Right atrium auricular region (tissue), 2 donors: ENCODE measurements around the gene ARSD. TPM values are rescaled to one million over a fixed set of nuclear protein-coding genes. Genes with fewer than 3 reads are reported as not detected.
"Not testable (repeated sequence)": the region's sequence is repeated elsewhere in the genome, so short reads cannot be mapped to it uniquely, and the experiment has no call there.

Experiments
- DNase-seq: peaks from one replicate; pipeline ENCODE4 v3.0.0-alpha.2; 2019; ENCODE audit warnings: low spot score
- H3K27ac ChIP-seq, 2 donors: fragments of 200-600 bp; sonication (generic); 1 replicate in 1 of 2; 2 replicates in 1 of 2; pipeline ENCODE4 v1.5.1; 2016 to 2019
- H3K27me3 ChIP-seq, 2 donors: fragments of 200-600 bp; sonication (generic); one replicate each; pipeline versions ENCODE4 v1.5.1 to v1.6.0; 2017 to 2019
- H3K36me3 ChIP-seq: fragments of 200-600 bp; sonication (generic); one replicate; pipeline ENCODE4 v1.5.1; 2016
- H3K4me1 ChIP-seq, 2 donors: fragments of 200-600 bp; sonication (generic); one replicate each; pipeline versions ENCODE4 v1.5.1 to v1.6.0; 2017 to 2019
- H3K4me3 ChIP-seq, 2 donors: fragments of 200-600 bp; sonication (generic); 1 replicate in 1 of 2; 2 replicates in 1 of 2; pipeline ENCODE4 v1.5.1; 2017 to 2019; ENCODE audit warnings: mild to moderate bottlenecking in 1 of 2, moderate library complexity in 1 of 2
- H3K9me3 ChIP-seq, 2 donors: fragments of 200-600 bp; sonication (generic); one replicate each; pipeline ENCODE4 v1.5.1; 2019
- CTCF ChIP-seq, 2 donors: fragments of 200-600 bp; sonication (generic); IDR thresholded peaks; one replicate each; pipeline ENCODE4 v1.5.1; 2019; ENCODE audit warnings: antibody characterized with exemption in 2 of 2
- total RNA-seq, 2 donors: library from RNA; depleted of rRNA; stranded (reverse); fragments of >200 nt; gene quantifications; one replicate each; pipeline ENCODE4 v1.1.0, GENCODE V29; 2016

Gene ARSD
- total RNA-seq, 2 donors from 2014 or later: 6.1 to 10.0 TPM

GRCh38 chrX:2960861-2961515 lies 31.8 kb upstream of the ARSD start:
- H3K27ac ChIP-seq: no peak overlapping the region
- no peaks in the 10 kb centered on the region for H3K9me3 ChIP-seq
- TF ChIP-seq CTCF (IDR thresholded peaks at IDR 0.05): no peak
- H3K36me3 ChIP-seq: no peaks in the 10 kb centered on the region
- no peaks in the 10 kb centered on the region for H3K27me3 ChIP-seq
- no peaks in the 10 kb centered on the region for H3K4me1 ChIP-seq
- H3K4me3 ChIP-seq: no peak overlapping the region
- no peak for DNase-seq

- Histone ChIP-seq H3K36me3 (no peaks in the 10 kb centered on the region), H3K4me1 (no peaks in the 10 kb centered on the region), H3K27me3 (no peaks in the 10 kb centered on the region), H3K9me3 (no peaks in the 10 kb centered on the region), H3K4me3 (no peak overlapping the region), H3K27ac (no peak overlapping the region)
- no peak for DNase-seq
- TF ChIP-seq CTCF (IDR thresholded peaks at IDR 0.05): no peak
Measured at GRCh38 chrX:2958199-2958598, 29.1 kb upstream of the ARSD start.

DNA sequence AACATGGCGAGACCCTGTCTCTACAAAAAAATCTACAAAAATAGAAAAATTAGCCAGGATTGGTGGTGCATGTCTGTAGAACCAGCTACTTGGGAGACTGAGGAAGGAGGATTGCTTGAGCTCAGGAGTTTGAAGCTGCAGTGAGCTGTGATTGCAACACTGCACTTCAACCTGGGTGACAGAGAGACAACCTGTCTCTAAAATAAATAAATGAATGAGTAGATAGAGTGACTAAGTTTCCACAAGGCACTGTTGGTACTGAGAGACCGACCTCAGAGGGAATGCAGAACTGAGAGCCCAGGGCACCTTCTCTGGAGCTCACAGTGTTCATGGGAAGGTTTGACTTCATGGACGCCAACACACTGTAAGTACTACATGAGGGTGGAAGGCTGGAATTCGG lies 26.7 kb upstream of the ARSD start:
- Histone ChIP-seq H3K27ac (no peak overlapping the region), H3K4me3 (no peak overlapping the region)

GRCh38 chrX:2955281-2955680 lies 26.1 kb upstream of the ARSD start:
- no peaks in the 10 kb centered on the region for H3K36me3 ChIP-seq
- no peak for TF ChIP-seq CTCF (IDR thresholded peaks at IDR 0.05)
- H3K27me3 ChIP-seq: no peaks in the 10 kb centered on the region
- no peaks in the 10 kb centered on the region for H3K4me1 ChIP-seq
- no peak overlapping the region for H3K4me3 ChIP-seq
- no peak for DNase-seq
- H3K9me3 ChIP-seq: no peaks in the 10 kb centered on the region
- no peak overlapping the region for H3K27ac ChIP-seq

More for the DNA sequence above, 26.7 kb upstream of the ARSD start:
- H3K9me3 ChIP-seq: no peaks in the 10 kb centered on the region
- DNase-seq: no peak
- no peaks in the 10 kb centered on the region for H3K36me3 ChIP-seq
- TF ChIP-seq CTCF (IDR thresholded peaks at IDR 0.05): no peak
- H3K4me1 ChIP-seq: no peaks in the 10 kb centered on the region
- H3K27me3 ChIP-seq: no peaks in the 10 kb centered on the region

GRCh38 chrX:2954541-2954940 lies 25.4 kb upstream of the ARSD start:
- no peaks in the 10 kb centered on the region for H3K4me1 ChIP-seq
- DNase-seq: no peak
- no peaks in the 10 kb centered on the region for H3K9me3 ChIP-seq
- H3K36me3 ChIP-seq: no peaks in the 10 kb centered on the region
- no peaks in the 10 kb centered on the region for H3K27me3 ChIP-seq
- no peak overlapping the region for H3K4me3 ChIP-seq
- H3K27ac ChIP-seq: no peak overlapping the region
- TF ChIP-seq CTCF (IDR thresholded peaks at IDR 0.05): no peak

DNA sequence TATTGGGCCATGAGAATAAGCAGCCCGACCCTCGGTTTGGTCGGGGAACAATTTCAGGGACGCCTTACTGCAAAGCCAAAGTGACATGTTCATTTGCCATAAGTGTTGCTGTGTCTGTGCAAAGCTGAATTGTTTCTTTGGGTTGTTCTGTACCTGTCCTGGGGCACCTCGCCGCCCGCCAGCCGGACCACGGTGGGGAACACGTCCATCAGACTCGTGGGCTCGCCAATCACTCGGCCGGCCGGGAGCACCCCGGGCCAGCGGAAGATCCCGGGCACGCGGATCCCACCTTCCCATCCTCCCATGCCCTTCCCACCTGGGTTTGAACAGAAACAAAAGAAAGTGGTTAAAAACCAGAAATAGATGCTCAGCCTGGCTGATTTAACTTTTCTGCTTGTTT lies 8.8 kb upstream of the ARSD start:
- not testable (repeated sequence) for H3K4me3 ChIP-seq, H3K9me3 ChIP-seq, H3K27me3 ChIP-seq, H3K36me3 ChIP-seq, H3K4me1 ChIP-seq, H3K27ac ChIP-seq, DNase-seq
